Mesothelial cell of epicardium (in vitro differentiated cells): Measurements from ENCODE around the gene AATK. TPM values are rescaled to one million over a fixed set of nuclear protein-coding genes. Genes with fewer than 3 reads are reported as not detected.

Experiments
- DNase-seq, 2 experiments: peaks; one replicate each; pipeline ENCODE4 v3.0.0; 2021; ENCODE audit warnings: low spot score in 2 of 2; ENCODE audit not compliant: unreplicated experiment in 2 of 2
- H3K27ac Mint-ChIP-seq: 2 replicates; pipeline ENCODE4 v1.8.0; 2021; ENCODE audit warnings: mixed read lengths
- H3K27me3 Mint-ChIP-seq: 2 replicates; pipeline ENCODE4 v1.8.0; 2021; ENCODE audit warnings: low read depth, mixed read lengths
- H3K36me3 Mint-ChIP-seq: 2 replicates; pipeline ENCODE4 v1.8.0; 2021; ENCODE audit warnings: mixed read lengths
- H3K4me1 Mint-ChIP-seq: 2 replicates; pipeline ENCODE4 v1.8.0; 2021; ENCODE audit warnings: mixed read lengths
- H3K4me3 Mint-ChIP-seq: 2 replicates; pipeline ENCODE4 v1.8.0; 2021; ENCODE audit warnings: mild to moderate bottlenecking, moderate library complexity, mixed read lengths
- H3K9me3 Mint-ChIP-seq: 2 replicates; pipeline ENCODE4 v1.8.0; 2021; ENCODE audit warnings: mixed read lengths
- CTCF ChIP-seq: fragments of 200-600 bp; sonication (generic); IDR thresholded peaks from one replicate; pipeline ENCODE4 v1.5.0; 2021; ENCODE audit warnings: antibody characterized with exemption; ENCODE audit not compliant: unreplicated experiment
- total RNA-seq: library from RNA; stranded (reverse); gene quantifications from 3 replicates; pipeline ENCODE4 v1.2.1, GENCODE V29; 2021

AATK gene
- total RNA-seq, 1 donor from 2014 or later = 17.3 TPM

- Mint-ChIP-seq H3K9me3 (no peaks in the 10 kb centered on the region), H3K4me3 (no peak overlapping the region), H3K27ac (no peak overlapping the region), H3K27me3 (no peaks in the 10 kb centered on the region), H3K4me1 (peaks cover 29% of the 10 kb centered on the region), H3K36me3 (no peaks in the 10 kb centered on the region)
- DNase-seq = no peak
- no peak for TF ChIP-seq CTCF
Observed at GRCh38 chr17:81099888-81100287, 66.1 kb downstream of the AATK start.

GRCh38 chr17:81097943-81098308, 68.1 kb downstream of the AATK start:
- Mint-ChIP-seq H3K36me3 (no peaks in the 10 kb centered on the region), H3K4me3 (no peak overlapping the region)

GRCh38 chr17:81097134-81097942, 68.7 kb downstream of the AATK start:
- H3K36me3 Mint-ChIP-seq = no peaks in the 10 kb centered on the region
- no peaks in the 10 kb centered on the region for H3K9me3 Mint-ChIP-seq
- H3K27ac Mint-ChIP-seq = peak overlapping the region; percentile 43
- peak; percentile 68 for TF ChIP-seq CTCF
- peak overlapping the region; percentile 43 for H3K4me3 Mint-ChIP-seq
- DNase-seq = peak; percentile 77 to 86
- H3K27me3 Mint-ChIP-seq = no peaks in the 10 kb centered on the region
- H3K4me1 Mint-ChIP-seq = peaks cover 40% of the 10 kb centered on the region

More at GRCh38 chr17:81097943-81098308, 68.1 kb downstream of the AATK start:
- H3K9me3 Mint-ChIP-seq = no peaks in the 10 kb centered on the region
- no peaks in the 10 kb centered on the region for H3K27me3 Mint-ChIP-seq
- H3K27ac Mint-ChIP-seq = no peak overlapping the region
- DNase-seq = no peak
- no peak for TF ChIP-seq CTCF
- peaks cover 38% of the 10 kb centered on the region for H3K4me1 Mint-ChIP-seq

GRCh38 chr17:81096741-81097133, 69.3 kb downstream of the AATK start:
- Mint-ChIP-seq H3K27me3 (no peaks in the 10 kb centered on the region), H3K36me3 (no peaks in the 10 kb centered on the region), H3K4me3 (peak overlapping the region; percentile 17), H3K27ac (peak overlapping the region; percentile 39), H3K4me1 (peaks cover 40% of the 10 kb centered on the region), H3K9me3 (no peaks in the 10 kb centered on the region)
- DNase-seq = no peak
- TF ChIP-seq CTCF = no peak

GRCh38 chr17:81095383-81095762, 70.6 kb downstream of the AATK start:
- Mint-ChIP-seq H3K9me3 (no peaks in the 10 kb centered on the region), H3K36me3 (no peaks in the 10 kb centered on the region), H3K4me3 (no peak overlapping the region), H3K27me3 (no peaks in the 10 kb centered on the region), H3K4me1 (peaks cover 40% of the 10 kb centered on the region), H3K27ac (peak overlapping the region; percentile 72)
- no peak for TF ChIP-seq CTCF
- no peak for DNase-seq
